ENCODE measurements around the gene TNFRSF8. TPM values are rescaled to one million over a fixed set of nuclear protein-coding genes. Genes with fewer than 3 reads are reported as not detected.

TNFRSF8 gene
- total RNA-seq, 1 experiment from 2014 or later, result not detected

GRCh38 chr1:12158357-12159092 is 95.4 kb downstream of the TNFRSF8 start:
- BruUV-seq (replicated peaks), result no TSS peak
- H3K9me3 ChIP-seq (ENCODE audit: low read depth, low read length, poor library complexity, severe bottlenecking), result no peaks in the 10 kb centered on the region
- no peak overlapping the region for H3K4me3 ChIP-seq (ENCODE audit: low read depth, low read length, poor library complexity, severe bottlenecking)
- no peak overlapping the region for H3K27ac ChIP-seq (ENCODE audit: low read depth, low read length, poor library complexity, severe bottlenecking)
- intact Hi-C loops (cut with micrococcal nuclease; ENCODE audit: unreplicated experiment), result no loop called here
- no peaks in the 10 kb centered on the region for H3K36me3 ChIP-seq (ENCODE audit: insufficient read depth, low read length, poor library complexity, severe bottlenecking)
- no peak for DNase-seq (ENCODE audit: low spot score)
- ChIA-PET POLR2A (ENCODE audit: low non-redundant PET) (no interaction called here), CTCF (no interaction called here)
- H3K4me1 ChIP-seq (ENCODE audit: insufficient read depth, low read length, poor library complexity, severe bottlenecking), result no peaks in the 10 kb centered on the region
- no peaks in the 10 kb centered on the region for H3K27me3 ChIP-seq (replicated peaks; ENCODE audit: insufficient read depth, low read depth, low read length, poor library complexity)
- no peak for TF ChIP-seq CTCF (conservative IDR thresholded peaks at IDR 0.05; ENCODE audit: low read depth, low read length)
- TF ChIP-seq EZH2 (IDR thresholded peaks at IDR 0.05; ENCODE audit: borderline replicate concordance, low read depth, low read length, poor library complexity, severe bottlenecking), result no peak

- H3K4me1 ChIP-seq (ENCODE audit: insufficient read depth, low read length, poor library complexity, severe bottlenecking), result no peaks in the 10 kb centered on the region
- H3K9me3 ChIP-seq (ENCODE audit: low read depth, low read length, poor library complexity, severe bottlenecking), result no peaks in the 10 kb centered on the region
- CTCF ChIA-PET, result interaction anchor here (0.5 kb wide), 1 partner anchor 14 kb away, joined by 3 read pairs; no protein-coding TSS in a partner anchor
- intact Hi-C loops (cut with micrococcal nuclease; ENCODE audit: unreplicated experiment), result no loop called here
- BruUV-seq (replicated peaks), result no TSS peak
- H3K36me3 ChIP-seq (ENCODE audit: insufficient read depth, low read length, poor library complexity, severe bottlenecking), result no peaks in the 10 kb centered on the region
- POLR2A ChIA-PET (ENCODE audit: low non-redundant PET), result no interaction called here
- no peak overlapping the region for H3K27ac ChIP-seq (ENCODE audit: low read depth, low read length, poor library complexity, severe bottlenecking)
- no peak overlapping the region for H3K4me3 ChIP-seq (ENCODE audit: low read depth, low read length, poor library complexity, severe bottlenecking)
- no peaks in the 10 kb centered on the region for H3K27me3 ChIP-seq (replicated peaks; ENCODE audit: insufficient read depth, low read depth, low read length, poor library complexity)
- no peak for DNase-seq (ENCODE audit: low spot score)
- TF ChIP-seq EZH2 (IDR thresholded peaks at IDR 0.05; ENCODE audit: borderline replicate concordance, low read depth, low read length, poor library complexity, severe bottlenecking) (no peak), CTCF (conservative IDR thresholded peaks at IDR 0.05; ENCODE audit: low read depth, low read length) (no peak)
Measured at GRCh38 chr1:12159816-12160215, 96.7 kb downstream of the TNFRSF8 start.

- intact Hi-C loops (cut with micrococcal nuclease; ENCODE audit: unreplicated experiment), result no loop called here
- no TSS peak for BruUV-seq (replicated peaks)
- Histone ChIP-seq H3K9me3 (ENCODE audit: low read depth, low read length, poor library complexity, severe bottlenecking) (no peaks in the 10 kb centered on the region), H3K4me3 (ENCODE audit: low read depth, low read length, poor library complexity, severe bottlenecking) (no peak overlapping the region), H3K4me1 (ENCODE audit: insufficient read depth, low read length, poor library complexity, severe bottlenecking) (no peaks in the 10 kb centered on the region), H3K27ac (ENCODE audit: low read depth, low read length, poor library complexity, severe bottlenecking) (no peak overlapping the region), H3K27me3 (replicated peaks; ENCODE audit: insufficient read depth, low read depth, low read length, poor library complexity) (peaks cover 8% of the 10 kb centered on the region), H3K36me3 (ENCODE audit: insufficient read depth, low read length, poor library complexity, severe bottlenecking) (no peaks in the 10 kb centered on the region)
- no peak for DNase-seq (ENCODE audit: low spot score)
- ChIA-PET CTCF (no interaction called here), POLR2A (ENCODE audit: low non-redundant PET) (no interaction called here)
- TF ChIP-seq EZH2 (IDR thresholded peaks at IDR 0.05; ENCODE audit: borderline replicate concordance, low read depth, low read length, poor library complexity, severe bottlenecking) (no peak), CTCF (conservative IDR thresholded peaks at IDR 0.05; ENCODE audit: low read depth, low read length) (no peak)
Measured at GRCh38 chr1:12161324-12161661, 98.2 kb downstream of the TNFRSF8 start.
